Activated T-cell treated with anti-CD3 and anti-CD28 coated beads for 24 hours (primary cell): ENCODE results near the gene C22orf39.

ENCODE experiments used
- DNase-seq: peaks from one replicate; pipeline ENCODE4 v3.0.0-alpha.2; 2020; ENCODE audit warnings: low read depth

Gene C22orf39

GRCh38 chr22:19477321-19478044 lies 30.0 kb upstream of the C22orf39 start:
- DNase-seq, result no peak

GRCh38 chr22:19476023-19476422 lies 28.5 kb upstream of the C22orf39 start:
- DNase-seq, result no peak

GRCh38 chr22:19473578-19473977 lies 26.1 kb upstream of the C22orf39 start:
- no peak for DNase-seq

DNA sequence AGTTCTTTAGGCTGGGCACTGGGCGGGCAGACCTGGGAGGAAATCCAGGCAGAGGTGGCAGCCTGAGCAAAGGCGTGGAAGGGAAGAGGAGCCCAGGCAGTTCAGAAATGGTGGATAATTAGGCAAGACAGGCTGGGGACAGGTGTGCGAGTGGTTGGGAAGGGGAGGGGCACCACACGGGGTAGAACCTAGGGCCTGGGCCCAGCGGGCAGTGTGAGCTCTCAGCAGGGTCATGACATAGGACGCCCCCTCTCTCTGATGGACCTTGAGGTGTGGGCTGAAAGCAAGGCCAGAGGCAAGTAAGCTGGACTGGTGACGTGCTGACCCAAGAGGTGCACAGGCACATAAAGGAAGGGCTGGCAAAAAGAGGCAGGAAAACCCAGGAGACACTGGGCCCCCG lies 24.7 kb upstream of the C22orf39 start:
- no peak for DNase-seq

- no peak for DNase-seq
Measured at GRCh38 chr22:19471572-19471971, 24.1 kb upstream of the C22orf39 start.

DNA sequence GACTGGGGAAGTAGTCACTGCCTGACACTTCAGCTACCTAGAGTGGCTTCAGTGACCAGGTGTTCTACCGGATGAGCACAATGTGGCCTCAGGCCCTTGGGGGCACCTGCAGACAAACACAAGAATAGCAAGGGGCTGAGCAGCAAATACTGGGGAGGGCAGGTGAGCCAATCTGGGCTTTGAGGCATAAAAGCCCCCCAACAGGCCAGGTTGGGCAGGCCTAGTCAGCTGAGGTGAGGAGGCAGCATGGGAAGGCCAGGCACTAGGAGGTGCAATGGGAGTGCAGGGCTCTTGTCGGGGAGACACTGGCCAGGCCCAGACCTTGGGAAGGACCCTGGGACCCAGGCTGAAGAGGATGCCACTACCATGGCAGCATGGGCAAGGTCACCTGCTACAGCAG lies 22.5 kb upstream of the C22orf39 start:
- DNase-seq, result no peak

DNA sequence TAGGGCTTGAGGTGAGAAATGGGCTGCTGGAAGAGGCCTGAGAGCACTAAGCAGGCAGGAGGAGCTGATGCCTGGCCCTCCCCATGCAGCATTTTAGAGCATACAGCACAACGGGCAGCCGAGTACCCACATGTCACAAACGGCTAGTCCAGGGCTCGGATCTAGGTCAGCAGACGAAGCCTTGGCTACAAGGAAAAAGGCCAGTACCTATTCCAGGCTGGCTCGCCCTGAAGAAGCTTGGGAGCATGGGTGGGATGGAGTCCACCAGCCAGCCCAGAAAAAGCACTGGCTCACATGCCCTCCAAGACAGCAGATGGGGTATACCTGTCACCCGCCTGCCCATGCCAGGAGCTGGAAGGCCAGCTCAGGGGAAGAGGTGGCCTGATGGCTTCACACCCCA lies 21.9 kb upstream of the C22orf39 start:
- no peak for DNase-seq

- no peak for DNase-seq
Measured at GRCh38 chr22:19467912-19468311, 20.4 kb upstream of the C22orf39 start.

DNA sequence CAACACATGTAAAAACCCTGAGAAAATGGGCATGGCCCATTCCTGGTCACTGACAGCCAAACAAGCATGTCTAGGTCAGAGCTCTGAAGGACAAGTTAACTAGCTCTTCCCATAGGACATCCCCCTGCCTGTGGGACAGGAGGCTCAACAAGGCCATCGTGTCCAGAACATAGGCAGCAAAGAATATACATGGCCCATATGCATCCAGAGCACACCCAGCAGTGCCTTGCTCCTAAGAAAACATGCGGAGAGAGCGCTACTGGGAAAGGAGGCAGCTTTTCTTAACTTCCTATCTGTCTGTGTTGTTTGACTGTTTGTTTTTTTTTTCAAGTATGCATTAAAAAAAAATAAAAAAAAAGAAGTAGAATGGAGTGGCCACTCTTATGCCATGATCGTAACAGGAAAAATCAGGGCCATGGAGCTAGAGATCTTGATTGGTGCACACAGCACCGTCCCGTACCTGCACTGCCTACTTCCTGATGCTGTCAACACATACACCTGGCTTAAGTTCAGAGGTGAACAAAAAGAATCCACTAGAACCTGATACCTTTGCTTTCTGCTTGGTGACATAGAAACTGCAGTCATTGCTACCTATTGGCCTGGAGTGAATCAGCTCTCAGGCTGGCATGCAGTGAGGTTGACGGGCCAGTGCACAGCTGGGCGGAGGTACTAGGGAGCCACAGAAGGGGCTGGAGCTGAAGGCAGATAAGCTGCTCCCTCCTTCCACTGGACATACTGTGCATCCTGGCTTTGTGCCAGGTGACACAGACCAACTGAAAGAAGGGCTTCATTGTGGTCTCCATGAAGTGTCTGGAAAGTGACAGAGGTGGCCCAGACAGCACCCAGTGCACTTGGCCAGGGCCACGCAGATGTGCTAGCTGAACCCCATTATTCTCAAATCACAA lies 19.6 kb upstream of the C22orf39 start:
- no peak for DNase-seq

- DNase-seq, result no peak
Measured at GRCh38 chr22:19466126-19466716, 18.7 kb upstream of the C22orf39 start.

DNA sequence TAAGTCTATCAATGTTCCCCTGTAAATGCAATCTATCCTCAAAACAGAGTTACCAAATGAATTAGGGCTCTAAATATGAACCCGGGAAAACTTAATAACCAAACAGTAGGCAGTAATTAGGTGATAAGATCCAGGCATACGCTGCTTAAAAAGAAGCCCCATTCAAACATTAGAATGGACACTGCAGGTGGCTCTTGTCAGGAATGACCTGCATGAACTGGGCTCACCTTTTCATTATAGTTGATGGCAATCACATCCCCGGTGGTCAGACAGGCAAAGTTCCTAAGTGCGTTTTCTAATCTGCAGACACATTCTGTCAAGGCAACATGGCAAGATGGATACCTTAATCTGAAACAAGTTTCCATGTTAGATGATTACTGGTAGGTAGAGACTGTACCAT lies 17.5 kb upstream of the C22orf39 start:
- no peak for DNase-seq

- no peak for DNase-seq
Measured at GRCh38 chr22:19464546-19464945, 17.0 kb upstream of the C22orf39 start.

- no peak for DNase-seq
Measured at GRCh38 chr22:19463491-19464469, 16.3 kb upstream of the C22orf39 start.

DNA sequence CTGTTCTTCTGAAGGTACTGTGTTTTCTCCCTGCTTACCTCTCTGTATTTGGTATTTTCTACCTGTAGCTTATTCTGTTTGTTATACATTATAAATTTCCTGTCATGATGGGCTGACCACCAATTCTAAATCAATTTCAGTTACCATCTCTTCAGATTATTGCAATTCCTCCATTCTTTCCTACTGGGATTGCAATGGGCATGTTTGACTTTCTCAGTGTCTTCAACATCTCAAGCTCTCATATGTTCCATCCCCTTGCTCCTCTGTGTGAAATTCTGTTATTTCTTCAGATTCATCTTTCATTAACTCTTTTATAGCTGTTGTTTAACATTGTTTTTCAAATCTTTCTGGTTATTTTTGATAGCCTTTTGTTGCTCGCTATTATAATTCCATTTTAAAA lies 15.5 kb upstream of the C22orf39 start:
- DNase-seq, result no peak

GRCh38 chr22:19461506-19461905 lies 14.0 kb upstream of the C22orf39 start:
- DNase-seq, result no peak

- no peak for DNase-seq
Measured at GRCh38 chr22:19460036-19460435, 12.5 kb upstream of the C22orf39 start.

DNA sequence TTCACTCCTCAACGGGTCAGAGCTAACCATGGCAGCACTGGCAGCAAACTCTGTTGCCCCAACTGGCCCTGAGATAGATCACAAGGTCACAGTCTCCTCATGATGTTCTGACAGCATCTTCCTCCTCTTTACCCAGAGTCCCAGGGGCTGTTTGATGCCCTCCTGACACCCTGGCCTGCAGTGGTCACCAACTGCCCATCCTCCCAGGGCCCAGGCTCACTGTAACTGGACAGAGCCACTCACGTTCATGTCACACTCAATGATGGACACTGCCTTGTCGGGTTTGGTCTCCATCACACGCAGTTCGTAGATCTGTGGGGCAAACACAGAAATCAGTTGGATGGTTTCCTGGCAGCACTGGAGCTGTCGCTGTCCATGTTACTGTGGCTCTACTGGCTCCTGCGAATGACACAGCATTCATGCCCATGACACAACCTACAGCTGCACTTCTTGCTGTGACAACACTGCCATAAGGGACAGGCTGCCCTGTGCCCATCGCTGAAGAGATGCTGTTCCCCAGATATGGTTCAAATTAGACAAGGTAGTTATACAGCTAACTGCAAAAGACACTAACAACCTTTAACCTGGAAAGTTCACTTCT lies 10.4 kb upstream of the C22orf39 start:
- no peak for DNase-seq

- no peak for DNase-seq
Measured at GRCh38 chr22:19456541-19456940, 9.0 kb upstream of the C22orf39 start.

GRCh38 chr22:19455585-19456370 lies 8.3 kb upstream of the C22orf39 start:
- DNase-seq, result no peak

DNA sequence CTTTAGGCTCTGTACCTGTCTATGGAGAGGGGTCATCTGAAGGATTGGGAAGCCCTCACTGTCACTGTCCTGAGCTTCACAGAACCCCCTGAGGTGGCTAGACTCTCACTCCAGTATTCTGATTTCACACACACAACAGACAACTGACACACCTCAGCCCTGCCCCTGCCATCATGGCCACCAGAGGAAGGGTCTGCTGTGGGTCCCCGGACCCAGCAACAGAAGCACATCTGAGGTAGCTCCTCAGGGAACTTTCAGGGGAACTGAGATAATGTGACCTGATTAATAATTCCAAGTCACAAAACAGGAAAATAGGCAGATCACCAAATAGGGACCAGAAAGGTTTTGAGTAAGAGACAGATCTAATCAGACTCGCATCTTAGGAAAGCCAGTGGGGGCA lies 7.5 kb upstream of the C22orf39 start:
- DNase-seq, result no peak

- DNase-seq, result no peak
Measured at GRCh38 chr22:19454156-19454555, 6.6 kb upstream of the C22orf39 start.
